CD4-positive, alpha-beta memory T cell (primary cell): ENCODE measurements around the gene CDCP2. TPM values are rescaled to one million over a fixed set of nuclear protein-coding genes. Genes with fewer than 3 reads are reported as not detected.
"Not testable (repeated sequence)": the region's sequence is repeated elsewhere in the genome, so short reads cannot be mapped to it uniquely, and the experiment has no call there.

Experiments used
- CTCF ChIA-PET: fragments of 350-600 bp; sonication (Branson Sonifier 250); formaldehyde crosslinking; loops from one replicate; lab custom pipeline; 2021; ENCODE audit warnings: inconsistent platforms; ENCODE audit not compliant: partially characterized antibody; lab: Charles Lee
- POLR2A ChIA-PET: fragments of 350-600 bp; sonication (Branson Sonifier 250); formaldehyde crosslinking; loops from one replicate; lab custom pipeline; 2021; ENCODE audit not compliant: partially characterized antibody; lab: Charles Lee
- DNase-seq, 5 donors: peaks; one replicate each; pipeline versions ENCODE4 v3.0.0 to v3.0.0-alpha.2; 2020 to 2022; ENCODE audit warnings: mixed read lengths in 1 of 5
- H3K27ac ChIP-seq: one replicate; pipeline ENCODE4 v1.7.0; 2013; ENCODE audit warnings: low read depth, low read length
- H3K27me3 ChIP-seq: 2 replicates; pipeline ENCODE4 v1.7.0; 2013; ENCODE audit warnings: mild to moderate bottlenecking, low read length, moderate library complexity; ENCODE audit not compliant: insufficient read depth
- H3K36me3 ChIP-seq: 2 replicates; pipeline ENCODE4 v1.7.0; 2013; ENCODE audit warnings: mild to moderate bottlenecking, low read length, moderate library complexity; ENCODE audit not compliant: insufficient read depth
- H3K4me1 ChIP-seq: 2 replicates; pipeline ENCODE4 v1.7.0; 2013; ENCODE audit warnings: mild to moderate bottlenecking, low read length, moderate library complexity; ENCODE audit not compliant: insufficient read depth
- H3K4me3 ChIP-seq, 2 donors: one replicate each; pipeline ENCODE4 v1.7.0; 2013; ENCODE audit warnings: low read length in 2 of 2, mild to moderate bottlenecking in 1 of 2
- H3K9me3 ChIP-seq, 2 donors: one replicate each; pipeline ENCODE4 v1.7.0; 2013; ENCODE audit warnings: low read length in 2 of 2, control low read depth in 1 of 2; ENCODE audit not compliant: control insufficient read depth in 1 of 2
- H3K27ac Mint-ChIP-seq, 7 donors: one replicate each; pipeline ENCODE4 v1.8.0; 2020 to 2021; ENCODE audit warnings: mixed read lengths in 7 of 7, mild to moderate bottlenecking in 6 of 7, inconsistent platforms in 3 of 7, moderate library complexity in 3 of 7
- H3K27me3 Mint-ChIP-seq, 2 donors: one replicate each; pipeline ENCODE4 v1.8.0; 2020 to 2021; ENCODE audit warnings: mixed read lengths in 2 of 2
- H3K36me3 Mint-ChIP-seq, 2 donors: one replicate each; pipeline ENCODE4 v1.8.0; 2020 to 2021; ENCODE audit warnings: mixed read lengths in 2 of 2, inconsistent platforms in 1 of 2, mild to moderate bottlenecking in 1 of 2
- H3K4me1 Mint-ChIP-seq, 4 donors: one replicate each; pipeline ENCODE4 v1.8.0; 2020 to 2021; ENCODE audit warnings: mixed read lengths in 4 of 4, mild to moderate bottlenecking in 1 of 4
- H3K4me3 Mint-ChIP-seq, 8 donors: one replicate each; pipeline ENCODE4 v1.8.0; 2020 to 2021; ENCODE audit warnings: mixed read lengths in 8 of 8, mild to moderate bottlenecking in 7 of 8, moderate library complexity in 6 of 8, inconsistent platforms in 3 of 8
- H3K9me3 Mint-ChIP-seq, 8 donors: one replicate each; pipeline ENCODE4 v1.8.0; 2020 to 2021; ENCODE audit warnings: mixed read lengths in 8 of 8, mild to moderate bottlenecking in 5 of 8, inconsistent platforms in 3 of 8, moderate library complexity in 1 of 8
- intact Hi-C: fragments of 100-400 bp; cut with micrococcal nuclease; formaldehyde crosslinking; loops from one replicate; pipeline ENCODE4 v1.15.1; 2023
- polyA plus RNA-seq, 2 donors: library from polyadenylated mRNA; unstranded; fragments of 300-500 nt; fragmentation: Illumina TruSeq; gene quantifications; one replicate each; pipeline ENCODE4 v1.2.3, GENCODE V29; 2021
- total RNA-seq, 2 experiments: library from RNA; stranded (reverse); gene quantifications; one replicate each; pipeline ENCODE4 v1.2.3, GENCODE V29; 2021

The CDCP2 gene
- total and polyA plus RNA-seq, 4 experiments from 2014 or later = 0.19 TPM; not detected in 3

DNA sequence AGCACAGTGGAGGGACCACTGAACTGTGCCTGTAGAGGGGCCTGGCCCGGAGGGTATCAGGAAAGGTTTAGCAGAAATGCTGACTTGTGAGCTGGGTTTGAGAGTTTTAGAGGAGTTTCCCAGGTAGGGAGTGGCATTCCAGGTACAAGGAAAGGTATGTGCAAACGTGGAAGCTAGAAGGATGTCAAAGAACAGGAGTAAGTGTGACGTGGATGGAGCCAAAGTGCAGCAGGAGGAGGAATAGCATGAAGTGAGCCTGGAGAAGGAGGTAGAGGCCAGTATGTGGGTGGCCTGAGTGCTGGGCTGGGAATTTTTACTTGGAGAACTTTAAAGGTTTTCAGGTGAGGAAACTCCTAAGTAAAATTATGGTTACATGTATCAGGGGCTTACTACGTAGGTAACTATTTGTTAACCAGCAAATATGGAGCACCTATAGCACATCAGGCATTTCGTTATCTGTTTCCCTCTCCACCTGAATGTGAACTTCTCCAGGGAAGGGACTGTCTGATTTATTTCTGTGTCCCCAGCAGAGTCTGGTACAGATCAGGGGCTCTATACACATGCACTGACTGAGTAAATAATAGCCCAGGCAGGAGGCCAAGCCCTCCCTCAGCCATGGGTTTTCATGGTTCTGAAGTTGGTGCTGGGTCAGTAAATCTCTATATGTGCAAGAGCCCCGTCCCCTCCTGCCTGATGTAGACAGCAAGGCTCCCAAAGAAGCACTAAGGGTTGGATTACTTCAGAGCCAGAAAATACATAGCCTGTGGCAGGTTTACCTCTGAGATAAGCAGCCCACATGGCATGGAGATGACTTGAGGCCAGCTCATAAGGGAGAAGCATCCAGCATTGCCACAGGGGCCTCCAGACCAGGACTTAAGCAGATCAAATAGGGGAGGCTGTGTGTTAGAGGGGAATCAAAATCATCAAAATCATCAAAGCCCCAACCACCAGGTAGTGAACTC lies 43.4 kb downstream of the CDCP2 start:
- ChIA-PET CTCF (interaction anchor here (1.5 kb wide), 1 partner anchor 380 kb away, joined by 5 read pairs; no protein-coding TSS in a partner anchor), POLR2A (no interaction called here)
- no peak overlapping the region for H3K27ac Mint-ChIP-seq
- no peaks in the 10 kb centered on the region for H3K4me1 Mint-ChIP-seq
- no peaks in the 10 kb centered on the region for H3K36me3 Mint-ChIP-seq
- Histone ChIP-seq H3K4me3 (no peak overlapping the region), H3K4me1 (no peaks in the 10 kb centered on the region), H3K36me3 (no peaks in the 10 kb centered on the region), H3K27me3 (no peaks in the 10 kb centered on the region), H3K9me3 (no peaks in the 10 kb centered on the region), H3K27ac (no peak overlapping the region)
- no peak overlapping the region for H3K4me3 Mint-ChIP-seq
- DNase-seq = no peak
- no peaks in the 10 kb centered on the region for H3K9me3 Mint-ChIP-seq
- intact Hi-C loops = no loop called here
- no peaks in the 10 kb centered on the region for H3K27me3 Mint-ChIP-seq

DNA sequence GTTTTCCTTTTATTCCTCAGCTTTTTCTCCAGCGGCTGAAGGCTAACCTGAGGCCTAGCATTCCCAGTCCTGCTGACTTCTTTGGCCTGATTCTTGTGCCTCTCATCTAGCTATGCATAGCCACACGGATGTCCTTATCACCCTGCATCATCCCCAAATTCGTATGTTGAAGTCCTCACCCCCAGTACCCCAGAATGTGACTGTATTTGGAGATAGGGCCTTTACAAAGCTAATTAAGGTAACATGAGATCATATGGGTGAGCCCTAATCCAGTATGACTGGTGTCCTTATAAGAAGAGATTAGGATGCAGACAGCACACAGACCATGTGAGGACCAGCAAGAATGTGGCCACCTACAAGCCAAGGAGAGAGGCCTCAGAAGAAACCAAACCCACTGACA lies 44.6 kb downstream of the CDCP2 start:
- Mint-ChIP-seq H3K4me3 (no peak overlapping the region), H3K9me3 (no peaks in the 10 kb centered on the region), H3K27me3 (no peaks in the 10 kb centered on the region), H3K27ac (no peak overlapping the region), H3K4me1 (no peaks in the 10 kb centered on the region), H3K36me3 (no peaks in the 10 kb centered on the region)
- intact Hi-C loops = no loop called here
- Histone ChIP-seq H3K36me3 (no peaks in the 10 kb centered on the region), H3K4me3 (no peak overlapping the region), H3K27me3 (no peaks in the 10 kb centered on the region), H3K9me3 (no peaks in the 10 kb centered on the region), H3K27ac (no peak overlapping the region), H3K4me1 (no peaks in the 10 kb centered on the region)
- no peak for DNase-seq
- POLR2A ChIA-PET = interaction anchor here (0.6 kb wide), 1 partner anchor 299 kb away, joined by 3 read pairs; no protein-coding TSS in a partner anchor
- CTCF ChIA-PET = interaction anchor here (1.5 kb wide), 1 partner anchor 381 kb away, joined by 5 read pairs; no protein-coding TSS in a partner anchor

DNA sequence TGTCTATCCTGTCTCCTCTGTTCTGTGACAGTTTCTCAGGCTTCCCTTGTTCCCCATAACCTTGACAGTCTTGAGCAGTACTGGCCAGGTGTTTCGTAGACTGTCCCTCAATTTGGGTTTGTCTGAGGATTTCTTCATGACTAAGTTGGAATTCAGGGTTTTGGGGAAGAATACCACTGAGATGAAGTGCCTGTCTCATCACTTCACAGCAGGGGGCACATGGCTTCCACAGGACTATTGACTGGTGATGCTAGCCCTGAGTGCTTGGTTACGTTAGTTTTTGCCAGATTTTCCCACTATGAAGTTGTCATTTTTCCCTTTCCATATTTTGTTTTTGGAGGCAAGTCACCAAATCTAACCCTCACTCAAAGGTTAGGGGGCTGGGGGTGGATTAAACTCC lies 45.7 kb downstream of the CDCP2 start:
- Mint-ChIP-seq H3K4me1 (no peaks in the 10 kb centered on the region), H3K36me3 (peaks cover 0 to 10% of the 10 kb centered on the region in 2 donors), H3K4me3 (no peak overlapping the region), H3K27ac (no peak overlapping the region), H3K9me3 (no peaks in the 10 kb centered on the region), H3K27me3 (no peaks in the 10 kb centered on the region)
- Histone ChIP-seq H3K9me3 (no peaks in the 10 kb centered on the region), H3K27ac (no peak overlapping the region), H3K4me1 (no peaks in the 10 kb centered on the region), H3K4me3 (no peak overlapping the region), H3K36me3 (no peaks in the 10 kb centered on the region), H3K27me3 (no peaks in the 10 kb centered on the region)
- DNase-seq = no peak
- ChIA-PET CTCF (no interaction called here), POLR2A (no interaction called here)
- intact Hi-C loops = no loop called here

DNA sequence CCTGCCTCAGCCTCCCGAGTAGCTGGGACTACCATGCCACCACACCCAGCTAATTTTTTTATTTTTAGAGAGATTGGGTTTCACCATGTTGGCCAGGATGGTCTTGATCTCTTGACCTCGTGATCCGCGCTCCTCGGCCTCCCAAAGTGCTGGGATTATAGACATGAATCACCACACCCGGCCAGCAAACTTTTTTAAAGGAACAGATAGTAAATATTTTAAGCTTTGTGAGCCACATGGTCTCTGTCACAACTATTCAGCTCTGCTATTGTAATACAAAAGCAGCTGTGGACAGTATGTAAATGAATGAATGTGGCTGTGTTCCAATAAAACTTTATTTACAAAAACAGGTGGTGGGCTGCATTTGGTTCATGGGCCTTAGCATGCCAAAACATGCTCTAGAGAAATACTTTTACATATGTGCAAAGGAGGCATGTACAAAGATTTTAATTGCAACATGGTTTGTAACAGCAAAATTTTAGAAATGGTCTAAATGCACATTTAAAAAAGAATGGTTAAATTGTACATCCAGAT lies 47.0 kb downstream of the CDCP2 start:
- Histone ChIP-seq H3K4me1 (no peaks in the 10 kb centered on the region), H3K4me3 (no peak overlapping the region), H3K36me3 (no peaks in the 10 kb centered on the region), H3K27ac (no peak overlapping the region), H3K9me3 (no peaks in the 10 kb centered on the region), H3K27me3 (no peaks in the 10 kb centered on the region)
- intact Hi-C loops = no loop called here
- ChIA-PET POLR2A (no interaction called here), CTCF (interaction anchor here (1.3 kb wide), 1 partner anchor 384 kb away, joined by 3 read pairs; no protein-coding TSS in a partner anchor)
- peaks cover 4 to 20% of the 10 kb centered on the region in 2 donors for H3K36me3 Mint-ChIP-seq
- H3K27me3 Mint-ChIP-seq = no peaks in the 10 kb centered on the region
- H3K27ac Mint-ChIP-seq = no peak overlapping the region
- no peak overlapping the region for H3K4me3 Mint-ChIP-seq
- H3K4me1 Mint-ChIP-seq = no peaks in the 10 kb centered on the region
- no peak for DNase-seq
- H3K9me3 Mint-ChIP-seq = no peaks in the 10 kb centered on the region

DNA sequence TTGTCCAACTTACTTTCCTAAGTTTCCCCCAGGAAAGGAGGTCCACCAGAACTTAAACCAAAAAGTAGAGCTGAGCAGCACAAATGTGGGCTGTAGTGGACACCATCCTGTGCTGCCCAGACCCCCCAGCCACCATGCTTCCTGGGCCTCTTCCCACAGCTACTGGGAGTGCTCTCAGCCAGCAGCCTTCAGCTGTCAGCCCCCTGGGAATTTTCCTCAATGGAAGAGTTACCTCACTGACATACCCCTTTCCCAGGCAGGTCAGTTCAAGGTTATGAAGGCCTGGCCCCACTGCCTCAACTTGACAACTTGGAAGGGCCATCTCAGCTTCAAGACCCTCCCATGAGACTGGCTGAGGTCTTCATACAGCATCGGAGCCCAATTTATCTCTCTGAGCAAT lies 47.7 kb downstream of the CDCP2 start:
- no peaks in the 10 kb centered on the region for H3K9me3 ChIP-seq
- CTCF ChIA-PET = interaction anchor here (0.6 to 1.3 kb wide), 2 partner anchors 10 to 385 kb away, joined by 3 read pairs; no protein-coding TSS in a partner anchor
- Mint-ChIP-seq H3K9me3 (peaks cover 0 to 2% (median 0%) of the 10 kb centered on the region in 8 donors), H3K27ac (no peak overlapping the region), H3K27me3 (no peaks in the 10 kb centered on the region), H3K4me1 (peaks cover 0 to 5% (median 0%) of the 10 kb centered on the region in 4 donors), H3K4me3 (no peak overlapping the region), H3K36me3 (peaks cover 4 to 26% of the 10 kb centered on the region in 2 donors)
- no peak overlapping the region for H3K4me3 ChIP-seq
- POLR2A ChIA-PET = interaction anchor here (0.6 kb wide), 1 partner anchor 21 kb away, joined by 3 read pairs; no protein-coding TSS in a partner anchor
- no peak for DNase-seq
- no peak overlapping the region for H3K27ac ChIP-seq
- no peaks in the 10 kb centered on the region for H3K27me3 ChIP-seq
- H3K36me3 ChIP-seq = no peaks in the 10 kb centered on the region
- intact Hi-C loops = no loop called here
- H3K4me1 ChIP-seq = no peaks in the 10 kb centered on the region

DNA sequence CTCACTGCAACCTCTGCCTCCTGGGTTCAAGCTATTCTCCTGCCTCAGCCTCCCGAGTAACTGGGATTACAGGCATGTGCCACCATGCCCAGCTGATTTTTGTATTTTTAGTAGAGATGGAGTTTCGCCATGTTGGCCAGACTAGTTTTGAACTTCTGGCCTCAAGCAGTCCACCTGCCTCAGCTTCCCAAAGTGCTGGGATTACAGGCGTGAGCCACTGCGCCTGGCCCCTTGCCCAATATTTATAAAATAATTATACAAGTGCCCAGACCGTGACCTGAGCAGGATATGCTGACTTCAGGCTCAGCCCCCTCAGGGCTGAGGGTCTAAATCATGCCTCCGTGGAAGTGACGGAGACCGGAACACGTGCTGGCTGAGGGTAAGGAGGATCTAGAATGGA lies 48.2 kb downstream of the CDCP2 start:
- H3K4me1 Mint-ChIP-seq, POLR2A ChIA-PET, DNase-seq, H3K9me3 ChIP-seq, H3K4me3 ChIP-seq, intact Hi-C loops, H3K4me1 ChIP-seq, H3K27me3 ChIP-seq, H3K4me3 Mint-ChIP-seq, H3K27ac Mint-ChIP-seq, H3K36me3 ChIP-seq, H3K9me3 Mint-ChIP-seq, H3K27ac ChIP-seq, H3K27me3 Mint-ChIP-seq: not testable (repeated sequence)
- CTCF ChIA-PET = interaction anchor here (0.6 kb wide), 1 partner anchor 10 kb away, joined by 3 read pairs; no protein-coding TSS in a partner anchor
- H3K36me3 Mint-ChIP-seq = peaks cover 4 to 26% of the 10 kb centered on the region in 2 donors

DNA sequence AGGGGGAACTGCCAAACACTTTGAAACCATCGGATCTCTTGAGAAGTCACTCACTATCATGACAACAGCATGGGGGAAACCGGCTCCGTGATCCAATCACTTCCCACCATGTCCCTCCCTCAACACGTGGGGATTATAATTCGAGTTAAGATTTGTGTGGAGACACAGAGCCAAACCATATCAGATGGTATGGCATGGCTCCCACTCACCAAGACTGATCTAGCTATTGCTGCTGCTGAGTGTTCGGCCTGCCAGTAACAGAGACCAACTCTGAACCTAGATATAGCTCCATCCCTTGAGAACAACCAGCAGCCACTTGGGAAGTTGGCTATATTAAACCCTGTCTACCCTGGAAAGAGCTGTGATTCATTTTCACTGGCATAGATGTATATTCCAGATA lies 49.4 kb downstream of the CDCP2 start:
- DNase-seq = no peak
- Histone ChIP-seq H3K27me3 (no peaks in the 10 kb centered on the region), H3K9me3 (no peaks in the 10 kb centered on the region), H3K4me3 (no peak overlapping the region), H3K27ac (no peak overlapping the region), H3K36me3 (no peaks in the 10 kb centered on the region), H3K4me1 (no peaks in the 10 kb centered on the region)
- POLR2A ChIA-PET = no interaction called here
- peaks cover 0 to 2% (median 0%) of the 10 kb centered on the region in 8 donors for H3K9me3 Mint-ChIP-seq
- H3K27ac Mint-ChIP-seq = no peak overlapping the region
- peaks cover 0 to 7% (median 0%) of the 10 kb centered on the region in 4 donors for H3K4me1 Mint-ChIP-seq
- no peaks in the 10 kb centered on the region for H3K27me3 Mint-ChIP-seq
- intact Hi-C loops = no loop called here
- peaks cover 12 to 34% of the 10 kb centered on the region in 2 donors for H3K36me3 Mint-ChIP-seq
- no peak overlapping the region for H3K4me3 Mint-ChIP-seq
- CTCF ChIA-PET = interaction anchor here (0.6 kb wide), 1 partner anchor 560 kb away, joined by 3 read pairs; no protein-coding TSS in a partner anchor
